Testis (tissue), 2 donors: Measurements from ENCODE around the gene GABBR2.

Source experiments
- CTCF ChIP-seq, 3 experiments: fragments of 450-650 bp in 2 of 3; fragments of 200-600 bp in 1 of 3; sonication (generic) in 1 of 3; IDR thresholded peaks; one replicate each; pipeline ENCODE4 v1.5.1; 2016 to 2019; ENCODE audit warnings: antibody characterized with exemption in 3 of 3, mild to moderate bottlenecking in 2 of 3, moderate library complexity in 1 of 3
- POLR2A ChIP-seq: fragments of 450-650 bp; IDR thresholded peaks from one replicate; pipeline ENCODE4 v1.6.1; 2017; ENCODE audit warnings: antibody characterized with exemption, mild to moderate bottlenecking, moderate library complexity

GRCh38 chr9:98335661-98336060, 373.1 kb downstream of the GABBR2 start:
- no peak for TF ChIP-seq CTCF (IDR thresholded peaks at IDR 0.05)
- TF ChIP-seq POLR2A: no peak
